Smooth muscle cell of bladder (primary cell): ENCODE results near the gene NEURL2. TPM values are rescaled to one million over a fixed set of nuclear protein-coding genes. Genes with fewer than 3 reads are reported as not detected.

Experiments used
- total RNA-seq: library from RNA; depleted of rRNA; stranded (reverse); fragments of >200 nt; gene quantifications from 2 replicates; pipeline ENCODE4 v1.2.3, GENCODE V29; 2014

Gene NEURL2, protein sequence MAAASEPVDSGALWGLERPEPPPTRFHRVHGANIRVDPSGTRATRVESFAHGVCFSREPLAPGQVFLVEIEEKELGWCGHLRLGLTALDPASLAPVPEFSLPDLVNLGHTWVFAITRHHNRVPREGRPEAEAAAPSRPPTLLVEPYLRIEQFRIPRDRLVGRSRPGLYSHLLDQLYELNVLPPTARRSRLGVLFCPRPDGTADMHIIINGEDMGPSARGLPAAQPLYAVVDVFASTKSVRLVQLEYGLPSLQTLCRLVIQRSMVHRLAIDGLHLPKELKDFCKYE
- total RNA-seq: 4.8 and 5.9 TPM in 2 replicates

DNA sequence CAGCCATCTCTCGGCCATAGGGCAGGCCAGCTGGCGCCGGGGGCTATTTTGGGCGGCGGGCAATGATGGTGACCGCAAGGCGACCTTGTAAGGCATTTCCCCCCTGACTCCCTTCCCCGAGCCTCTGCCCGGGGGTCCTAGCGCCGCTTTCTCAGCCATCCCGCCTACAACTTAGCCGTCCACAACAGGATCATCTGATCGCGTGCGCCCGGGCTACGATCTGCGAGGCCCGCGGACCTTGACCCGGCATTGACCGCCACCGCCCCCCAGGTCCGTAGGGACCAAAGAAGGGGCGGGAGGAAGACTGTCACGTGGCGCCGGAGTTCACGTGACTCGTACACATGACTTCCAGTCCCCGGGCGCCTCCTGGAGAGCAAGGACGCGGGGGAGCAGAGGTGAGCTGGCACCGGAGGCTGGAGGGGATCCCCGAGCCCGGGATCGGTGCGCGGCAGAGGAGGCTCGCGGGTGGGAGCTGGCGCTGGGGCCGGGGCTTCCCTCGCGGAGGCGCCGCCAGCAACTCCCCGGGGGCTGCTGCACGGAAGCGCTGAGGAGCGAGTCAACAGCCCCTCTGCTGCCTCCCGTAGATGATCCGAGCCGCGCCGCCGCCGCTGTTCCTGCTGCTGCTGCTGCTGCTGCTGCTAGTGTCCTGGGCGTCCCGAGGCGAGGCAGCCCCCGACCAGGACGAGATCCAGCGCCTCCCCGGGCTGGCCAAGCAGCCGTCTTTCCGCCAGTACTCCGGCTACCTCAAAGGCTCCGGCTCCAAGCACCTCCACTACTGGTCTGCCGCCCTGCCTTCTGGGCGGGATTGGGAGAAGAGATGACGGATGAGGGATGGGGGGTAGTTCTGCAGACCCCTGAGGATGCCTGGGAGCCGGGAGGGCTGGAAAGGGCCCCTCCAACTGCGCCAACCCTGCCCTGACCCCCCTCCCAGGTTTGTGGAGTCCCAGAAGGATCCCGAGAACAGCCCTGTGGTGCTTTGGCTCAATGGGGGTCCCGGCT lies at the start of gene NEURL2, which contains the start of gene CTSA:
Gene NEURL2, minus strand, starts transcription at position 224 of the 999 bp plus-strand sequence. Its CDS starts 217 bp downstream, at position 7.
Gene CTSA, plus strand, starts transcription at position 351 of the 999 bp plus-strand sequence. Its CDS starts 234 bp downstream, at position 585.

DNA sequence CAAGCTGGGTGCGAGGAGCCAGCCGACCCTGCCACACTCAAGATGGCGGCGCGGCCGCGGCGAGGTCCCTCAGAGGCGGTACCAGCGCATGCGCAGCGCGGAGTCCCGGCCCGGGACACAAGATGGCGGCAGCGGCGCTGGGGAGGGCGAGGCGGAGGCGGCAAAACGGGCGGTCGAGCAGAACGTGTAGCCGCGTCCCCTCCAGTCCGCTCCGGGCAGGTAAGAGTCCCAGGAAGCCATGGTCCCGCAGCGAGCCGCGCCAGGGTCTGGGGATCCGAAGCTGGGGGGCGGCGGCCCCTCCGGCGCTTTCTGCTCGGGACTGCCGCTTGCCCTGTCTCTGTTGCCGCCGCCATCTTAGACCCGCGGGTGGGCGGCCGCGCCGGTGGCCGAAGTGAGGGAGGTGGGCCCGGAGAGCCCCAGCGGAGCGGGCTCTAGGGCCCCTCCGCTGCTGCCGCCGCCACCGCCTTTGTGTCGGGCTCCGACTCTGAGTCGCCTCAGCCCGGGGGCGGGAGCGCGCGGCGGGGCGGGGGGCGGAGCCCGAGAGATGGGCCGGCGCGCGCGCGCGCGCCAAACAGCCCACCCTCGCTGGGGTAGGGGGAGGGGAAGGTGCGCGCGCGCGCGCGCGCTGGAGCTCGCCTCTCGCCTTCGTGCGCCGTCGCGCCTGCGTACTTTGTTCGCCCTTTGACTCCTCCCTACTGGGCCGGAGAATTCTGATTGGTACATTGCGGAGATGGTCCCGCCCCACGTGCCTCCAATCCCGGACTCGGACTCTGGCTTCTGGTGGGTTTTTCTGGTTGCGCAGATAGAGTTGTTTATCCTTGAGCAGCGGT lies 43.8 kb upstream of the NEURL2 start, which contains the start of gene PCIF1:
Gene PCIF1, plus strand, starts transcription at position 98 of the 830 bp plus-strand sequence. CDS start 4,317 bp downstream, outside the sequence.

DNA sequence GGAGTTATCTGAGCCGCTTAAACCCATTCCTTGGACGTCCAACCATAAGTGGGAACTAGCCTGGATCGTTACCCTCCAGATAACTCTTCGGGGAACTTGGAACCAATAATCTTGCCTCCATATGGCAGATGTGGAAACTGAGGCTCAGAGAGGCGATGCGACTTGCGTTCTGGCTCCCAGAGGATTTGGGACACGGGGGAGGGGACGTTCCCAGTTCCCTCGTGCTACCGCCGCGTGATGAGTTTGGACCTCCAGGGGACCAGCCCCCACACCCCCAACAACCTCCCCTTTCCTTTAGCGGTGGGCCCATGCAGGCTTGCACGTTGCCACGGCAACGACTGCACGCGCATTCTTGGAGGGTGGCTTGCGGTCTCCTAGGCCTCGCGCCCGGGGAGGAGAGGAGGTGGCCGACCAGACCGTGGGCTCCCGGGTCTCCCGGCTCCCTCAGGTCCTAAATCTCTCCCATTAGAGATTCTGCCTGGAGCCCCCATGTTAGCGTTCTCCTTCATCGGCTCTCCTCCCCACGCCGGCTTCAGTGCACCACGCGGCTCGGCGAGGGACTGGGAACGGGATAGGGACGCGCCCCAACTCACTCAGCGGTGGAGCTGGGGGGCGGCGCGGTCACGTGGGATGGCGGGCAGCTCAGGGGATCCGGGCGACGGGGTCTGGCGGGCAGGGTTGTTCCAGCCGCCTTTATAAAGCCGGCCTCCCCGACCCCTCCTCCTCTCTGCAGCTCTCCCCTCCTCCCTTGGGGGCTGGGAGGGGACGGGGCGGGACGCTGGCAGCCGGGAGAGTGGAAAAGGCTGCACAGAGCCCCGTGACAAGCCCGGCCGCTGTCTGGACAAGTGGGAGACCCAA lies 20.7 kb upstream of the NEURL2 start, which contains the start of gene PLTP:
Gene PLTP, minus strand, starts transcription at position 670 of the 858 bp plus-strand sequence. CDS start 703 bp downstream, outside the sequence.

DNA sequence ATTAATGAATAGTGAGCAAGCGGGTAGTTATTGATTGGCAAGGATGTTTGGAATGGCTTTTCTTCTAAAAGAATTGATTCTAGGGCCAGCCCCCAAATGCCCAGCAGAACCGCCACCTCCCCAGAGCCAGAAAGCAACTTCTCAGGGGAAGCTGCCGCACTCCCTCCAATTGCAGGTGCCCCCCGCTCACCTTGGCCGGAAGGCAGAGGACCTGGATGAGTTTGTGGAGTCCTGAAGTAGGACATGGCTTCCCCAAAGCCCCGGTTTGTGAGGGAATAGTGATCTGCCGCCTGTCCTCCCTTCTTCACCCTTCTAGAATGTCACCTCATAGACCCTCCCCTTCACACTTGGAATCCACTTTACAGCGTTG lies 3.7 kb downstream of the NEURL2 start, which contains the start of gene SPATA25:
Gene SPATA25, minus strand, starts transcription at position 277 of the 370 bp plus-strand sequence. Its CDS starts 32 bp downstream, at position 245.

DNA sequence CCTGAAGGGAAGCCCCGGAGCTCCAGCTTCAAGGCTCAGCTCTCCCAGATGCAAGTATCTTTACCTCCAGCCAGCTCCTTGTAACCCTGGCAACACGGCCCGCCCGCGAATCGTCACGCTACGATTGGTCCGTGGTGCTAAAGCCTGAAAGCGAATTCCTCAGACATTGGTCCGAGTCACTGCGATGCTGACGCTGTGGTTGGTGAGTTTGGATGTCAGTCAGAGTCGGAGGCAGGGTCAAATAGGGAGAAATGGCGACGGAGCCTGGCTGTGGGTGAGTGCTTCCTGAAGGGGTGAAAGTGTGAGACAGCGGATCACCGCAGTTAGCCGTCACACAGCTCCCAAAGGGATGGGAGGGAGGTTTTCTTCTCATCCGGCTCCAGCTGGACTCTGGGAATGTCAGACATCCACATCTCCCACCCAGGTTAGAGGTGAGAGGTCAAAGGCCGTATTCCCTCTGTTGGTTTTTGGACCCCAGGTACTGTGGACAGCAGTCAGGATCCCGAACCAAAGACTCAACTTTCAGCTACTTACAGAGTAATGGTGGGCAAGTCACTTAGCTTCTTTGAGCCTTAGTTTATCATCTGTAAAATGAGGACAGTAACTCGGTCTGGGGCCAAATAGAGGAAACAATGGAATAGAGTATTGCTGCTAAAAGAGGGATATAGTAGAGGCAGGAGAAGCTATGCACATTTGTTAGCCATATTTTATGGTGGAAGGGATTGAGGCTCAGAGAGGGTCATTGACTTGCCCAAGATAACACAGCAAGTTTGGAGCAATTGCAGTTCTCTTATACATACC lies 9.8 kb downstream of the NEURL2 start, which contains the start of gene ZSWIM1:
Gene ZSWIM1, plus strand, starts transcription at position 240 of the 801 bp plus-strand sequence. CDS start 1,366 bp downstream, outside the sequence.

DNA sequence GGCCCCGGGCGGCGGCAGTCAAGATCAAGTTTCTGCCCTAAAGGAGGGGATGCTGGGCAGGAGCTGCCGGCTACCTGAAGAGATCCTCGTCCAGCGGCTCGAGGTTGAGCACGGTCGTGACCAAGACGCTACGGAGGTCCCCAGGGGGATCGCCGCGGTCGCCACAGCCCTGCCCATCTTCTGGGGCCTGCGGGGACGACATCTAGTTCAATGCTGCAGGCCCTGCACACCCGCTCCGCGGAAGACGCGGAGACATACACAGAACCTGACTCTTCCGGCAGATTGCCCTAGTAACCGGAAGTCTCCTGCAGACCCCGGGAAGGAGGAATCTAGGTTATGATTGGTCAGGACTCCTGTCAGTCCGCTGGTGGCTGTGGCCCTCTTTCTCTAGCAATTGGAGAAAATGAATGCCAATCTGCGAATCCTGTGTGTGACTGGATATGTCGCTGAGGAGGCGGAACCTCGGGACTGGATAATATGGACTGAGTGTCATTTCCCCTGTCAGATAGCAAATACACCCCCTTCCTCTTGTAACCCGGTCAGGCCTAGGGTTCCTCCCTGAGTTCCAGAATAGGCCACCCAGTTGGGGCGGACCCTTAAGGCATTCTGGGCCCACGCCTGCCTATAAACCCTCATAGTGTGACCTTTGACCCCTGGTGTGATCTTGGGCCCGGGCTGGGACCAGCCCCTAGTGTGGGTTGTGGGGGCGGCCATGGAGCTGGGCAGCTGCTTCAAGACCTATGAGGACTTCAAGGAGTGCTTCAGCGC lies 33.7 kb downstream of the NEURL2 start, which contains the start of the genes ACOT8 and ZSWIM3:
Gene ACOT8, minus strand, starts transcription at position 279 of the 768 bp plus-strand sequence. Its CDS starts 77 bp downstream, at position 202.
Gene ZSWIM3, plus strand, starts transcription at position 501 of the 768 bp plus-strand sequence. Its CDS starts 212 bp downstream, at position 713.

Other genes with a start within 250 kb of the NEURL2 start
- not detected in 2 replicates for gene WFDC11, start 221.0 kb downstream of the NEURL2 start, total RNA-seq
- gene WFDC13, start 189.2 kb downstream of the NEURL2 start, total RNA-seq: not detected in 2 replicates
- gene WFDC10B, start 186.2 kb downstream of the NEURL2 start, total RNA-seq: 0.14 TPM in 1 of 2 replicates, not detected in the other
- not detected in 2 replicates for gene SPINT4, start 168.9 kb downstream of the NEURL2 start, total RNA-seq
- gene WFDC3, start 99.3 kb downstream of the NEURL2 start, total RNA-seq: 0.57 and 0.65 TPM in 2 replicates
- gene DNTTIP1, start 99.3 kb downstream of the NEURL2 start, total RNA-seq: 18.5 and 25.2 TPM in 2 replicates
- gene UBE2C, start 78.6 kb downstream of the NEURL2 start, total RNA-seq: 3.6 and 4.3 TPM in 2 replicates
- 1.00 and 1.1 TPM in 2 replicates for gene TNNC2, start 63.9 kb downstream of the NEURL2 start, total RNA-seq
- gene SNX21, start 57.4 kb downstream of the NEURL2 start, total RNA-seq: 36.4 and 46.2 TPM in 2 replicates
- gene ACOT8, start 33.8 kb downstream of the NEURL2 start, total RNA-seq: 46.2 and 46.5 TPM in 2 replicates
- 4.4 and 5.3 TPM in 2 replicates for gene ZSWIM3, start 33.6 kb downstream of the NEURL2 start, total RNA-seq
- 2.8 and 3.8 TPM in 2 replicates for gene ZSWIM1, start 10.0 kb downstream of the NEURL2 start, total RNA-seq
- 1.3 and 1.9 TPM in 2 replicates for gene SPATA25, start 3.6 kb downstream of the NEURL2 start, total RNA-seq
- 71.4 and 108 TPM in 2 replicates for gene CTSA, start 127 bp upstream of the NEURL2 start, total RNA-seq
- gene PLTP, start 20.9 kb upstream of the NEURL2 start, total RNA-seq: 18.3 and 19.0 TPM in 2 replicates
- 5.1 and 5.3 TPM in 2 replicates for gene PCIF1, start 43.5 kb upstream of the NEURL2 start, total RNA-seq
- 9.5 and 11.7 TPM in 2 replicates for gene ZNF335, start 81.0 kb upstream of the NEURL2 start, total RNA-seq
- gene MMP9, start 117.7 kb upstream of the NEURL2 start, total RNA-seq: not detected in 2 replicates
- 0.28 and 0.55 TPM in 2 replicates for gene SLC12A5, start 138.0 kb upstream of the NEURL2 start, total RNA-seq
- gene NCOA5, start 198.8 kb upstream of the NEURL2 start, total RNA-seq: 5.0 and 7.2 TPM in 2 replicates
- gene CD40, start 227.1 kb upstream of the NEURL2 start, total RNA-seq: 3.6 and 5.6 TPM in 2 replicates